H9 (cell line): ENCODE data around the gene NBPF11. TPM values are rescaled to one million over a fixed set of nuclear protein-coding genes. Genes with fewer than 3 reads are reported as not detected.
"Not testable (repeated sequence)": the region's sequence is repeated elsewhere in the genome, so short reads cannot be mapped to it uniquely, and the experiment has no call there.

Experiments
- DNase-seq: peaks from one replicate; pipeline ENCODE4 v3.0.0-alpha.2; 2017
- H2AFZ ChIP-seq: one replicate; pipeline ENCODE4 v1.6.1; 2013; ENCODE audit warnings: mild to moderate bottlenecking, low read length, control low read depth, moderate library complexity
- H2AK5ac ChIP-seq: 2 replicates; pipeline ENCODE4 v1.6.1; 2013; ENCODE audit warnings: low read length, control low read depth, mixed read lengths; ENCODE audit not compliant: insufficient read length
- H2BK120ac ChIP-seq: one replicate; pipeline ENCODE4 v1.6.1; 2013; ENCODE audit warnings: low read depth, mild to moderate bottlenecking, low read length, control low read depth, inconsistent platforms; ENCODE audit not compliant: poor library complexity, severe bottlenecking
- H2BK12ac ChIP-seq: 2 replicates; pipeline ENCODE4 v1.6.1; 2013; ENCODE audit warnings: low read length, control low read depth, mixed read lengths, low read depth; ENCODE audit not compliant: insufficient read length
- H2BK15ac ChIP-seq: 2 replicates; pipeline ENCODE4 v1.6.1; 2013; ENCODE audit warnings: low read depth, low read length, control low read depth
- H2BK20ac ChIP-seq: one replicate; pipeline ENCODE4 v1.6.1; 2013; ENCODE audit warnings: low read depth, mild to moderate bottlenecking, low read length, control low read depth, inconsistent platforms; ENCODE audit not compliant: poor library complexity, severe bottlenecking
- H2BK5ac ChIP-seq: 2 replicates; pipeline ENCODE4 v1.6.1; 2013; ENCODE audit warnings: low read length, control low read depth, mixed read lengths; ENCODE audit not compliant: insufficient read length
- H3K14ac ChIP-seq: 2 replicates; pipeline ENCODE4 v1.6.1; 2013; ENCODE audit warnings: low read length, control low read depth; ENCODE audit not compliant: insufficient read depth
- H3K18ac ChIP-seq: 2 replicates; pipeline ENCODE4 v1.6.1; 2013; ENCODE audit warnings: low read depth, mild to moderate bottlenecking, mixed read lengths, low read length, control low read depth; ENCODE audit not compliant: insufficient read length
- H3K23ac ChIP-seq: 2 replicates; pipeline ENCODE4 v1.6.1; 2013; ENCODE audit warnings: low read length, control low read depth, mixed read lengths, low read depth; ENCODE audit not compliant: insufficient read length
- H3K23me2 ChIP-seq: 2 replicates; pipeline ENCODE4 v1.6.1; 2013; ENCODE audit warnings: low read depth, mild to moderate bottlenecking, mixed read lengths, low read length, control low read depth; ENCODE audit not compliant: insufficient read length, poor library complexity, severe bottlenecking
- H3K27ac ChIP-seq: 2 replicates; pipeline ENCODE4 v1.5.1; 2013; ENCODE audit warnings: low read length, control low read depth, mixed read lengths, low read depth; ENCODE audit not compliant: insufficient read length
- H3K27me3 ChIP-seq: 2 replicates; pipeline ENCODE4 v1.6.1; 2013; ENCODE audit warnings: low read length, control low read depth, inconsistent platforms; ENCODE audit not compliant: insufficient read depth
- H3K4ac ChIP-seq: 2 replicates; pipeline ENCODE4 v1.6.1; 2013; ENCODE audit warnings: low read depth, mild to moderate bottlenecking, control low read depth, inconsistent platforms, low read length, moderate library complexity
- H3K4me1 ChIP-seq: 2 replicates; pipeline ENCODE4 v1.6.1; 2013; ENCODE audit warnings: low read length, control low read depth, inconsistent platforms; ENCODE audit not compliant: insufficient read depth
- H3K4me2 ChIP-seq: 2 replicates; pipeline ENCODE4 v1.6.1; 2013; ENCODE audit warnings: low read length, control low read depth, mixed read lengths; ENCODE audit not compliant: insufficient read length, insufficient read depth
- H3K56ac ChIP-seq: 2 replicates; pipeline ENCODE4 v1.6.1; 2013; ENCODE audit warnings: low read depth, mild to moderate bottlenecking, mixed read lengths, low read length, control low read depth; ENCODE audit not compliant: insufficient read length
- H3K79me1 ChIP-seq: 2 replicates; pipeline ENCODE4 v1.6.1; 2013; ENCODE audit warnings: low read depth, mild to moderate bottlenecking, moderate library complexity, low read length, control low read depth, inconsistent platforms; ENCODE audit not compliant: insufficient read depth, poor library complexity, severe bottlenecking
- H3K79me2 ChIP-seq: 2 replicates; pipeline ENCODE4 v1.6.1; 2013; ENCODE audit warnings: low read length, control low read depth, inconsistent platforms; ENCODE audit not compliant: insufficient read depth
- H3K9ac ChIP-seq: 2 replicates; pipeline ENCODE4 v1.6.1; 2013; ENCODE audit warnings: low read length, control low read depth, mixed read lengths; ENCODE audit not compliant: insufficient read length; ENCODE audit errors: extremely low read depth
- H3K9me3 ChIP-seq: one replicate; pipeline ENCODE4 v1.6.1; 2013; ENCODE audit warnings: low read depth, low read length, inconsistent platforms; ENCODE audit not compliant: control insufficient read depth
- H3T11ph ChIP-seq: one replicate; pipeline ENCODE4 v1.6.1; 2013; ENCODE audit warnings: mild to moderate bottlenecking, low read length, control low read depth, inconsistent platforms
- H4K20me1 ChIP-seq: one replicate; pipeline ENCODE4 v1.6.1; 2013; ENCODE audit not compliant: control insufficient read depth, insufficient read length, insufficient read depth
- H4K5ac ChIP-seq: 2 replicates; pipeline ENCODE4 v1.6.1; 2013; ENCODE audit warnings: low read depth, mild to moderate bottlenecking, mixed read lengths, low read length, control low read depth; ENCODE audit not compliant: insufficient read length
- H4K8ac ChIP-seq: replicated peaks from 2 replicates; pipeline ENCODE4 v1.6.1; 2013; ENCODE audit warnings: low read length, control low read depth, mixed read lengths, low read depth; ENCODE audit not compliant: insufficient read length
- H4K91ac ChIP-seq: 2 replicates; pipeline ENCODE4 v1.6.1; 2013; ENCODE audit warnings: low read depth, mild to moderate bottlenecking, moderate library complexity, mixed read lengths, low read length, control low read depth; ENCODE audit not compliant: insufficient read length
- H3K27ac Mint-ChIP-seq, 3 experiments: 2 replicates in 2 of 3; 3 replicates in 1 of 3; pipeline ENCODE4 v1.8.0; 2020 to 2021; ENCODE audit warnings: mixed read lengths in 3 of 3, mild to moderate bottlenecking in 1 of 3, moderate library complexity in 1 of 3
- H3K27me3 Mint-ChIP-seq: 2 replicates; pipeline ENCODE4 v1.8.0; 2021; ENCODE audit warnings: low read depth, mild to moderate bottlenecking, moderate library complexity, mixed read lengths
- H3K36me3 Mint-ChIP-seq, 3 experiments: 2 replicates in 2 of 3; 3 replicates in 1 of 3; pipeline ENCODE4 v1.8.0; 2020 to 2021; ENCODE audit warnings: low read depth in 3 of 3, mixed read lengths in 3 of 3; ENCODE audit not compliant: insufficient read depth in 1 of 3
- H3K4me1 Mint-ChIP-seq, 2 experiments: 2 replicates each; pipeline ENCODE4 v1.8.0; 2020; ENCODE audit warnings: mixed read lengths in 2 of 2
- H3K4me3 Mint-ChIP-seq, 2 experiments: 2 replicates in 1 of 2; 3 replicates in 1 of 2; pipeline ENCODE4 v1.8.0; 2020 to 2021; ENCODE audit warnings: mild to moderate bottlenecking in 2 of 2, mixed read lengths in 2 of 2, moderate library complexity in 1 of 2
- H3K9me3 Mint-ChIP-seq, 2 experiments: 2 replicates in 1 of 2; 3 replicates in 1 of 2; pipeline ENCODE4 v1.8.0; 2020; ENCODE audit warnings: mild to moderate bottlenecking in 2 of 2, mixed read lengths in 2 of 2, moderate library complexity in 1 of 2
- CTCF ChIP-seq: fragments of 200-600 bp; sonication (generic); conservative IDR thresholded peaks from 3 replicates; pipeline ENCODE4 v1.8.0; 2021; ENCODE audit warnings: antibody characterized with exemption, mild to moderate bottlenecking
- WGBS: extraction: QIAGEN DNeasy Blood & Tissue Kit; methylation state at CpG from one replicate; pipeline ENCODE4 v1.1.7; 2013; ENCODE audit warnings: missing lambda C conversion rate, low lambda C conversion rate, mixed read lengths; ENCODE audit not compliant: insufficient read length; ENCODE audit errors: extremely low coverage; 5-methylcytosine and 5-hydroxymethylcytosine counted together
- total RNA-seq: library from RNA; stranded (reverse); gene quantifications from 2 replicates; pipeline ENCODE4 v1.2.1, GENCODE V29; 2021

NBPF11 gene
- total RNA-seq, 1 experiment from 2014 or later = 9.2 TPM

GRCh38 chr1:148086196-148086595, 65.9 kb downstream of the NBPF11 start:
- not testable (repeated sequence) for H3T11ph ChIP-seq, H3K18ac ChIP-seq, H3K56ac ChIP-seq, H4K91ac ChIP-seq, H2BK120ac ChIP-seq, H3K27ac ChIP-seq, H3K9me3 ChIP-seq, H3K4me1 ChIP-seq, H4K8ac ChIP-seq, H2BK15ac ChIP-seq, H2BK5ac ChIP-seq, H3K14ac ChIP-seq, H3K23ac ChIP-seq, H3K27ac Mint-ChIP-seq, H3K36me3 Mint-ChIP-seq, H3K9ac ChIP-seq, H4K20me1 ChIP-seq, H2BK20ac ChIP-seq, H3K4ac ChIP-seq, H3K79me1 ChIP-seq, H3K27me3 ChIP-seq, H4K5ac ChIP-seq, H2AFZ ChIP-seq, H3K4me1 Mint-ChIP-seq, H3K4me3 Mint-ChIP-seq, H3K9me3 Mint-ChIP-seq, H2BK12ac ChIP-seq, H3K4me2 ChIP-seq, H3K23me2 ChIP-seq, H3K79me2 ChIP-seq, DNase-seq, H3K27me3 Mint-ChIP-seq, H2AK5ac ChIP-seq
- TF ChIP-seq CTCF = peak; percentile 34; the same call in 2 of the 3 replicates
- whole genome bisulfite sequencing = no CpG with 5 or more reads among the region's 1 CpG

DNA sequence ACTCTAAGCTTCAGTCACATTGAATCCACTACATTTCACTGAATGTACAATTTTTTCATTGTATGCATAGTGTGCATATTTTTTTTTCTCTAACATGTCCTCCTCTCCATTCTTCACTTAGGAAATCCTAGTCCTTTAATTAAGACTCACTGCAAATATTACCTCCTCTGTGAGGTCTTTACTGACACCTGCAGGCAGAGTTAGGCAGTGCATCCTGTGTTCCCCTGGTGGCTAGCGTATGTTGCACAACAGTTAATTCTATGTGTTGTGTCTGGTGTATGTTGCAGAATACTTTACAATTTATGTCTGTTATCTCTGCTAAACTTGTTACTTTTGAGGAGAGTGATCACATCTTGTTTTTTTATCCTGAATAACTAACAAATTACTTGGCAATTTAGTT, 70.9 kb downstream of the NBPF11 start:
- H3K36me3 Mint-ChIP-seq, H3K27ac Mint-ChIP-seq, H3T11ph ChIP-seq, H2AK5ac ChIP-seq, H4K5ac ChIP-seq, H3K27me3 ChIP-seq, H2BK12ac ChIP-seq, H3K9ac ChIP-seq, H3K23me2 ChIP-seq, H3K56ac ChIP-seq, H2BK120ac ChIP-seq, H3K14ac ChIP-seq, H4K91ac ChIP-seq, H3K79me2 ChIP-seq, H2AFZ ChIP-seq, H2BK15ac ChIP-seq, H4K20me1 ChIP-seq, H2BK20ac ChIP-seq, H3K4me1 Mint-ChIP-seq, H3K18ac ChIP-seq, H3K9me3 ChIP-seq, H3K4me3 Mint-ChIP-seq, H2BK5ac ChIP-seq, DNase-seq, H3K9me3 Mint-ChIP-seq, H3K27ac ChIP-seq, H3K4me1 ChIP-seq, H3K23ac ChIP-seq, H3K4ac ChIP-seq, H3K4me2 ChIP-seq, H3K79me1 ChIP-seq, H3K27me3 Mint-ChIP-seq, H4K8ac ChIP-seq: not testable (repeated sequence)
- WGBS = no CpG with 5 or more reads among the region's 1 CpG
